Dermis blood vessel endothelial cell (primary cell): Measurements from ENCODE around the gene HSFX3. TPM values are rescaled to one million over a fixed set of nuclear protein-coding genes. Genes with fewer than 3 reads are reported as not detected.
"Not testable (repeated sequence)": the region's sequence is repeated elsewhere in the genome, so short reads cannot be mapped to it uniquely, and the experiment has no call there.

Experiments used
- DNase-seq: peaks from one replicate; pipeline ENCODE4 v3.0.0; 2010
- total RNA-seq: library from RNA; depleted of rRNA; stranded (reverse); fragments of >200 nt; gene quantifications from 2 replicates; pipeline ENCODE4 v1.2.3, GENCODE V29; 2014

HSFX3 gene
- total RNA-seq, 1 donor from 2014 or later: not detected

- DNase-seq: no peak
These were observed 33.1 kb downstream of the HSFX3 start for GRCh38 chrX:149516604-149517003.

DNA sequence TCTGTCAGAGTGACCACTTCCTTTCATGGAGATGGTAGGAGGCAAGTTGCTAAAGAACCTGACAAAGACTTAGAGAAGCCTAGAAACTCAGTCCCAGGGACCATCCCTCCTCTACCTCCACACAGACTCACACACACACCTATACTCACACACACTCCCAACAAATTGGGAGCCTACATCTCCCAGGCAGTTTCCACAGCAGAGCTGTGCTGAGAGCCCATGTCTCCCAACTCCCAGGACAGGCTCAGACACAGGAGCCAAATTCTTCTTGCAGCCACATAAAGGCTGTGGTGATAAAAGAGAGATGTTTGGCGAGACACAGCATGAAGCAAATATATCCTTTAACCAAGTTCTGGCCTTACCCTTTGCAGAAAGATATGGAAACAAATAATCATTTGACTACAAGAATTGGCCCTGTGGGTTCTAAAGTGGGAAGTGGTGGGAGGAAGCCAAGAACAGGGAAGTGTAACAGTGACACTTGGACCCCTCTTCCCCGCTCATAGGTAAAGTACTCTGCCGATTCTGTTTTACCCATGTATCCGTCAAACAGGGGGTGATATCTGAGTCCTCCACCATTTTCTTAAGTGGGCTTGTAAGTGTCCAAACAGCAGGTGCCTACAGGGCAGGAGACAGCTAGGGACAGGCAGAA is 33.6 kb downstream of the HSFX3 start:
- no peak for DNase-seq

- DNase-seq: peak; percentile 36
These were observed 35.8 kb downstream of the HSFX3 start for GRCh38 chrX:149513825-149514428.

DNA sequence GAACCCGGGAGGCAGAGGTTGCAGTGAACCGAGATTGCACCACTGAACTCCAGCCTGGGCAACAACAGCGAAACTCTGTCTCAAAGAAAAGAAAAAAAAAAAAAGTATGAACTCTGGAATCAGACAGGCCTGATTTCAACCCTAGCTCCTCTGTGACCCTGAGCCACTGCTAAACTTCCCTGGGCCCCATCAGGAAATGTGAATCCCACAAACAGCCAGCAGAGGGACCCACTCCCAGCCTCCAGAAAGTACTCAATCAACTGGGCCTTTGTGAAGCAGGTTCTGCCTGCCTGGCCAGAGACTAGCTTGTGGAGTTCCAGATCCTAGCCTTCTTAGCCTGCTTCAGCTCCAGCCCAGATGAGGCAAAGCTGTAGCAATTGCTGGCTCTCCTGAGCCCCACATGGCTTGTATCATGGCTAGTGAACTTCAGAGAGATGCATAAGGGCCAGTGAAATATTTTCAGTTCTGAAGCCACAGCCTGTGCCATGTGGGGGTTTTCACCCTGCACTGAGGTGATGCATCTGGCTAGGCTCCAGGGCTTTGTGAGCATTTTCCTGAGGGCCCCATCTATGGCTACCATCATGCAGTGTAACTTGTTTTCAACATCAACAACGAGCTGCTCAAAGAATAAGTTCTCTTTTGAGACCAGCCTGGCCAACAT is 37.4 kb downstream of the HSFX3 start:
- DNase-seq: peak; percentile 74

DNA sequence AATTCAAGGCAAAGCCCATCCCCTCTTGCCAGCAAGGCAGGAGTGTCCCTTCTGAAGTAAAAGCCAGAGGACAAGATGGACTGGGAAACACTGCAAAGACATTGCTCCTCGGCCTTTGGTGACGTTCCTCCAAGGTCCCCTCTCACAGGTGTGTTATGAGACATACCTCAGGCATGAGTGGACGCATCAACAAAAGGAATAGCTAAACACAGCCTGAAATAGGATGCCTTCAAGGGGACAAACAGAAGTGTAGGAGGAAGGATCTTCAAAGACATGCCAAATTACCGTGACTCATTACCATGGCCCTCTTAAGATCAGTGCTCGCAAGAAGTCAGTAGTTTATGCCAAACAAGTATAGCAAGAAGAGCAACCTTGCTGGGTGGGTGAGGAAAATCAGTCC is 38.6 kb downstream of the HSFX3 start:
- no peak for DNase-seq

GRCh38 chrX:149510386-149510785 is 39.3 kb downstream of the HSFX3 start:
- DNase-seq: peak; percentile 25

- no peak for DNase-seq
These were observed 41.3 kb downstream of the HSFX3 start for GRCh38 chrX:149508467-149508866.

DNA sequence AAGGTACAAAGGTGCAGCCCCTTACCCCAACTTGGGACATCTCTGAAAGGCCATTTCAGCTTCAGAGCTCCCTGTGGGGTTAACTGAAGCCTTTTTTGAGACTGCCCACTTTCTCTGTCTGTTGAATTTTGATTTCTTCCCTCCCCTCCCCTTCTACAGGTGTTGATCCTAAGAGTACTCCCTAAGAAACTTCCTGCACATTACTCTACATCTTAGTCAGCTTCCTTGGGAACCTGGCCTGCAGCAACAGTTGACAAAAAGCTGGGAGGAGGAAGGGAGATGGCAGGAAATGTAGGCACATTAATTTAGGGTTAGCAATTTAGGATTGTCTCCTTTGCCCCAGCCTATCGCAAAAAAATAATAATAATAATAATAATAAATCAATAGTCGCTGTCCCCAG is 43.4 kb downstream of the HSFX3 start:
- DNase-seq: no peak

DNA sequence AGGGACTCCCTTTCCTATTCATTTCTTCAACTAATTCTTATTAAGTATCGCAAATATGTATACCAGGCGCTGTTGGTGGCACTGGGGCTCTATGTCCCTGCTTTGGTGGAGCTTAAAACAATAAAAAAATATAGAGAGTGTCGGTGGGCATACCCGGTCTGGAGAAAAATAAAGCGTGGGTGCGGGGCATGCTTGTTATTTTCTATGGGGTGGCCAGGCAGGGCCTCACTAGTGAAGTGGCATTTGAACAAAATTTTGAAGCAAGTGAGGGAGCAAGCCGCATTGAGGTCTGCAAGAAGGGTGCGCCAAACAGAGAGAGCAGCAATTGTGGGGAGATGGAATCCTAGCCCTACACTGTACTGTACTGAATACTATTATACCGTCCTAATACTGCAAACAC is 44.1 kb downstream of the HSFX3 start:
- DNase-seq: no peak

- DNase-seq: peak; percentile 87
These were observed 44.6 kb downstream of the HSFX3 start, which contains the start of gene IDS for GRCh38 chrX:149504915-149505651. TSS of gene IDS (minus strand) at chrX:149505306. CDS start at chrX:149505137, 169 bp downstream.

GRCh38 chrX:149504226-149504914 is 45.4 kb downstream of the HSFX3 start:
- peak; percentile 28 for DNase-seq

GRCh38 chrX:149503446-149503845 is 46.3 kb downstream of the HSFX3 start:
- DNase-seq: peak; percentile 73

DNA sequence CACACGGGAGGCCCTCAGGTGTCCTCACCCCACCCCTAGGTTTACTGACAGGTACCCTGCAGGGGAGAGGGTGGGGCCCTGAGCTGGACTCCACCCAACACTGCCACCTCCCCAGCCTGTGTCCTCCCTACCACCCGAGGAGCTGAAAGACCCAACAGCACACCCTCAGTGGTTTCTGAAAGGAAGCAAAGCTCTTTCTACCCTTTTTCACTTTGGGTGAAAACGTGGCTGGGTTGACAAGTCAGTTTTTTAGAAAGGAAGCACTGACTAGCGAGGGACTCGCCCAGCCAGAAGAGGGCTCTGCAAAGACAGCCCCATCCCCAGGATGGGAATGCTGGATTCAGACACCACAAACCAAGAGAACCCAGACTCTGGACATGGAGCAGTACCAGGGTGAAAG is 46.8 kb downstream of the HSFX3 start:
- not testable (repeated sequence) for DNase-seq

GRCh38 chrX:149499766-149500165 is 50.0 kb downstream of the HSFX3 start:
- DNase-seq: no peak

- no peak for DNase-seq
These were observed 51.0 kb downstream of the HSFX3 start for GRCh38 chrX:149498767-149499166.

Other genes starting within 250 kb of the HSFX3 start
- 26.4 and 36.1 TPM in 2 replicates for gene IDS, start 44.6 kb downstream of the HSFX3 start, total RNA-seq
- gene EOLA1, start 8.9 kb downstream of the HSFX3 start, total RNA-seq: 15.5 and 23.1 TPM in 2 replicates
- not detected in 2 replicates for gene MAGEA9B, start 37.5 kb upstream of the HSFX3 start, total RNA-seq
- gene HSFX2, start 45.4 kb upstream of the HSFX3 start, total RNA-seq: 0.37 TPM in 1 of 2 replicates, not detected in the other
- gene TMEM185A, start 81.9 kb upstream of the HSFX3 start, total RNA-seq: 17.1 and 17.9 TPM in 2 replicates
- not detected in 2 replicates for gene MAGEA11, start 162.1 kb upstream of the HSFX3 start, total RNA-seq
- gene HSFX1, start 224.1 kb upstream of the HSFX3 start, total RNA-seq: 0.47 and 1.2 TPM in 2 replicates
- gene MAGEA9, start 232.0 kb upstream of the HSFX3 start, total RNA-seq: not detected in 2 replicates